Measurements from ENCODE around the gene CECR2. TPM values are rescaled to one million over a fixed set of nuclear protein-coding genes. Genes with fewer than 3 reads are reported as not detected.

The CECR2 gene
- total RNA-seq, 1 donor from 2014 or later: 67.8 TPM

DNA sequence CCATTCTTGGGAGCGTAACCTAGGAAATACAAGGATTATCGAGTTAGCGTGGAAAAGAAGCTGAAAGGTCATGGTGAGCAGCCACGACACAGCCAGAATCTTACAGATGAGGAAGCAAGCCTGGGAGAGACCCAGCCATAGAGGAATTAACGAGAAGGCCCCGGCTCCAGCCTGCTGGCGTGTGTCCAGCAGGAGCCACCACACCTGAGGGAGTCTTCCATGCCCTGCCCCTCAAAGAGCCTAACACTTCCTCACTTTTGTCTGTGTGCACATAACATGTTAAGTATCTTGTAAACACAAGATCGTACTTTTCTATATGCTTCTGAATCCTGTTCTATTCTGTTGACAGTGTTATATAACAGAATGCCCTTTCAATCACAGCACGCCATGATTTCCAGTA is 18.1 kb downstream of the CECR2 start:
- Histone ChIP-seq H3K36me3 (peaks cover 15% of the 10 kb centered on the region), H3K9me3 (ENCODE audit: low read depth) (peaks cover 11% of the 10 kb centered on the region), H3K4me3 (no peak overlapping the region), H3K4me2 (no peak overlapping the region), H2AFZ (replicated peaks) (no peak overlapping the region), H3K79me2 (ENCODE audit: low read depth) (peaks cover 100% of the 10 kb centered on the region), H3K27me3 (no peaks in the 10 kb centered on the region), H3K4me1 (peaks cover 29% of the 10 kb centered on the region), H3K9ac (no peak overlapping the region), H4K20me1 (ENCODE audit: low read depth) (peaks cover 87% of the 10 kb centered on the region), H3K27ac (peak overlapping the region; percentile 72), H3F3A (ENCODE audit: low read depth) (peaks cover 36% of the 10 kb centered on the region)
- Mint-ChIP-seq H3K4me3 (peak overlapping the region; percentile 3), H3K36me3 (peaks cover 52% of the 10 kb centered on the region), H3K4me1 (peaks cover 32% of the 10 kb centered on the region), H3K27me3 (ENCODE audit: insufficient read depth, low read depth) (peaks cover 6% of the 10 kb centered on the region), H3K9me3 (peaks cover 40% of the 10 kb centered on the region), H3K27ac (peak overlapping the region; percentile 93)
- TF ChIP-seq, protein P1, sequence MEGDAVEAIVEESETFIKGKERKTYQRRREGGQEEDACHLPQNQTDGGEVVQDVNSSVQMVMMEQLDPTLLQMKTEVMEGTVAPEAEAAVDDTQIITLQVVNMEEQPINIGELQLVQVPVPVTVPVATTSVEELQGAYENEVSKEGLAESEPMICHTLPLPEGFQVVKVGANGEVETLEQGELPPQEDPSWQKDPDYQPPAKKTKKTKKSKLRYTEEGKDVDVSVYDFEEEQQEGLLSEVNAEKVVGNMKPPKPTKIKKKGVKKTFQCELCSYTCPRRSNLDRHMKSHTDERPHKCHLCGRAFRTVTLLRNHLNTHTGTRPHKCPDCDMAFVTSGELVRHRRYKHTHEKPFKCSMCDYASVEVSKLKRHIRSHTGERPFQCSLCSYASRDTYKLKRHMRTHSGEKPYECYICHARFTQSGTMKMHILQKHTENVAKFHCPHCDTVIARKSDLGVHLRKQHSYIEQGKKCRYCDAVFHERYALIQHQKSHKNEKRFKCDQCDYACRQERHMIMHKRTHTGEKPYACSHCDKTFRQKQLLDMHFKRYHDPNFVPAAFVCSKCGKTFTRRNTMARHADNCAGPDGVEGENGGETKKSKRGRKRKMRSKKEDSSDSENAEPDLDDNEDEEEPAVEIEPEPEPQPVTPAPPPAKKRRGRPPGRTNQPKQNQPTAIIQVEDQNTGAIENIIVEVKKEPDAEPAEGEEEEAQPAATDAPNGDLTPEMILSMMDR (IDR thresholded peaks at IDR 0.05): no peak
- TF ChIP-seq EZH2phosphoT487 (IDR thresholded peaks at IDR 0.05): no peak
- no peak for TF ChIP-seq EZH2 (IDR thresholded peaks at IDR 0.05)
- DNase-seq (ENCODE audit: low spot score): no peak

DNA sequence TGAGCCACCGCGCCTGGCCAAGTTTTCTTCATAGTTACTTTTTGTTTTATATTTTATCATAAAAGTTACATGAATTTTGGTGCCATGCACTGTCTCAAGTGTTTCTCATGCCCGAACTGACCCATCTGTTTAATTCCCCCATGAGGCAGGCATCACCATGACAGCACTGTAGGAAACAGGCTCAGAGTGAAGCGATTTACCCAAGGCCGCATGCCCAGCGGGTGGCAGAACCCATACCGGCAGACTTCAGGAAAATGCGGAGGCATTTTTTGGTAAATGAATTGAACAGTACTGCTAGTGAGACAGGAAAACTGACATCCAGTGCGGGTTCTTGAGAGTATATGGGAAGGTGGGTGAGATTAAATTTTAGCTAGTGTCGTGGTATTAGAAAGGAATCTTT is 19.0 kb downstream of the CECR2 start:
- Histone ChIP-seq H3K79me2 (ENCODE audit: low read depth) (peaks cover 100% of the 10 kb centered on the region), H3K27ac (no peak overlapping the region), H3K4me3 (no peak overlapping the region), H4K20me1 (ENCODE audit: low read depth) (peaks cover 96% of the 10 kb centered on the region), H2AFZ (replicated peaks) (no peak overlapping the region), H3K27me3 (no peaks in the 10 kb centered on the region), H3K36me3 (peaks cover 13% of the 10 kb centered on the region), H3K9me3 (ENCODE audit: low read depth) (peaks cover 11% of the 10 kb centered on the region), H3K4me2 (no peak overlapping the region), H3F3A (ENCODE audit: low read depth) (peaks cover 35% of the 10 kb centered on the region), H3K4me1 (peaks cover 29% of the 10 kb centered on the region), H3K9ac (no peak overlapping the region)
- Mint-ChIP-seq H3K9me3 (peaks cover 36% of the 10 kb centered on the region), H3K36me3 (peaks cover 52% of the 10 kb centered on the region), H3K27ac (peak overlapping the region; percentile 92), H3K4me3 (no peak overlapping the region), H3K4me1 (peaks cover 32% of the 10 kb centered on the region), H3K27me3 (ENCODE audit: insufficient read depth, low read depth) (peaks cover 2% of the 10 kb centered on the region)
- no peak for DNase-seq (ENCODE audit: low spot score)
- TF ChIP-seq EZH2phosphoT487 (IDR thresholded peaks at IDR 0.05) (no peak), EZH2 (IDR thresholded peaks at IDR 0.05) (no peak)
- TF ChIP-seq, protein P1 (IDR thresholded peaks at IDR 0.05): no peak

- H3K4me1 ChIP-seq: peaks cover 29% of the 10 kb centered on the region
- no peak for DNase-seq (ENCODE audit: low spot score)
- H3K4me2 ChIP-seq: no peak overlapping the region
- H3K4me1 Mint-ChIP-seq: peaks cover 32% of the 10 kb centered on the region
- no peak overlapping the region for H3K9ac ChIP-seq
- no peak overlapping the region for H3K27ac Mint-ChIP-seq
- no peak overlapping the region for H2AFZ ChIP-seq (replicated peaks)
- no peaks in the 10 kb centered on the region for H3K27me3 ChIP-seq
- peaks cover 100% of the 10 kb centered on the region for H4K20me1 ChIP-seq (ENCODE audit: low read depth)
- peaks cover 8% of the 10 kb centered on the region for H3K36me3 ChIP-seq
- no peaks in the 10 kb centered on the region for H3K9me3 ChIP-seq (ENCODE audit: low read depth)
- H3F3A ChIP-seq (ENCODE audit: low read depth): peaks cover 16% of the 10 kb centered on the region
- H3K36me3 Mint-ChIP-seq: peaks cover 48% of the 10 kb centered on the region
- H3K4me3 Mint-ChIP-seq: no peak overlapping the region
- TF ChIP-seq EZH2phosphoT487 (IDR thresholded peaks at IDR 0.05) (no peak), EZH2 (IDR thresholded peaks at IDR 0.05) (no peak)
- TF ChIP-seq, protein P1 (IDR thresholded peaks at IDR 0.05): no peak
- peaks cover 100% of the 10 kb centered on the region for H3K79me2 ChIP-seq (ENCODE audit: low read depth)
- H3K4me3 ChIP-seq: no peak overlapping the region
- H3K9me3 Mint-ChIP-seq: peaks cover 22% of the 10 kb centered on the region
- H3K27me3 Mint-ChIP-seq (ENCODE audit: insufficient read depth, low read depth): peaks cover 2% of the 10 kb centered on the region
- no peak overlapping the region for H3K27ac ChIP-seq
Observed at GRCh38 chr22:17390087-17390486, 20.8 kb downstream of the CECR2 start.

All from neural progenitor cell (in vitro differentiated cells).